Measurements from ENCODE around the gene TJP2. TPM values are rescaled to one million over a fixed set of nuclear protein-coding genes. Genes with fewer than 3 reads are reported as not detected.

TJP2 gene
- total and polyA plus RNA-seq, 2 of the 4 experiments (the other 2 are of a cell fraction) = 38.3 to 49.3 TPM

- no peak overlapping the region for H2BK15ac ChIP-seq (ENCODE audit: low read depth, low read length)
- ChIA-PET POLR2A (ENCODE audit: unreplicated experiment) (no interaction called here), CTCF (interaction anchor here (0.6 kb wide), 1 partner anchor 29 kb away, joined by 10 read pairs; no protein-coding TSS in a partner anchor)
- H3K36me3 ChIP-seq (ENCODE audit: control insufficient read depth, insufficient read depth, low read length) = no peaks in the 10 kb centered on the region
- no peaks in the 10 kb centered on the region for H3K27me3 ChIP-seq (ENCODE audit: control insufficient read depth, insufficient read depth, low read length)
- peak overlapping the region; percentile 2 for H2AK9ac ChIP-seq (replicated peaks; ENCODE audit: low read depth, low read length, poor library complexity)
- H3K4me3 ChIP-seq (ENCODE audit: insufficient read depth, low read depth, low read length) = no peak overlapping the region
- DNase-seq = peak; percentile 96
- in situ Hi-C loops (cut with MboI; ENCODE audit: low sequenced_read_pairs) (no loop called here), intact Hi-C loops (cut with micrococcal nuclease) (loop anchor here (5.0 kb wide), 1 partner anchor 51 kb away; no protein-coding TSS in a partner anchor), dilution Hi-C loops (cut with HindIII; ENCODE audit: low sequenced_read_pairs, unreplicated experiment) (no loop called here)
- peaks cover 14% of the 10 kb centered on the region for H4K20me1 ChIP-seq (ENCODE audit: insufficient read depth, low read length)
- H3K27ac ChIP-seq (ENCODE audit: insufficient read depth, low read length) = peak overlapping the region; percentile 5; the same call in 1 of the 2 replicates
- no peak overlapping the region; the same call in 1 of the 2 replicates for H3K18ac ChIP-seq (ENCODE audit: low read depth, low read length)
- peak overlapping the region; percentile 3 for H2BK5ac ChIP-seq (ENCODE audit: low read depth, low read length, poor library complexity, severe bottlenecking)
- H2AK5ac ChIP-seq (ENCODE audit: low read depth, low read length) = peak overlapping the region; percentile 25; the same call in 1 of the 2 replicates
- 0 out of 2 replicates have a peak overlapping the region, but pooled peaks have one; percentile 55 for H3K23ac ChIP-seq (ENCODE audit: low read depth, low read length)
- no TSS peak for BruUV-seq (replicated peaks)
- no peak overlapping the region for H3K9ac ChIP-seq (ENCODE audit: low read depth, low read length)
- peak overlapping the region; percentile 7; the same call in 1 of the 2 replicates for H3K4me2 ChIP-seq (ENCODE audit: low read depth, low read length)
- peak overlapping the region in 1 of 2 experiments; percentile 46; a peak in 2 of 4 replicates for H4K8ac ChIP-seq (ENCODE audit: low read depth in 2 of 2, low read length in 2 of 2)
- H2BK20ac ChIP-seq (ENCODE audit: low read depth, low read length) = 0 out of 2 replicates have a peak overlapping the region, but pooled peaks have one; percentile 3
- H2BK120ac ChIP-seq (ENCODE audit: low read depth, low read length) = peak overlapping the region; percentile 44; the same call in 1 of the 2 replicates
- peaks cover 30% of the 10 kb centered on the region for H3K9me1 ChIP-seq (ENCODE audit: insufficient read depth, low read length)
- H4K91ac ChIP-seq (ENCODE audit: insufficient read depth, low read depth, low read length) = 0 out of 2 replicates have a peak overlapping the region, but pooled peaks have one; percentile 8
- ATAC-seq (ENCODE audit: low read depth) = peak; percentile 91
- H3K4ac ChIP-seq (ENCODE audit: low read depth, low read length) = peak overlapping the region; percentile 41; the same call in 1 of the 2 replicates
- peak overlapping the region; percentile 24 for H2AFZ ChIP-seq (replicated peaks; ENCODE audit: low read length, poor library complexity)
- H4K5ac ChIP-seq (ENCODE audit: low read depth, low read length) = no peak overlapping the region
- H3K56ac ChIP-seq (ENCODE audit: extremely low read depth, insufficient read depth, low read length) = no peak overlapping the region
- H3K9me3 ChIP-seq (ENCODE audit: control insufficient read depth, insufficient read depth, low read length) = no peaks in the 10 kb centered on the region
- H3K79me1 ChIP-seq (ENCODE audit: low read depth in 1 of 2, low read length in 2 of 2) = peaks cover 19 to 59% of the 10 kb centered on the region in 2 experiments; a peak in 3 of 4 replicates
- no peak overlapping the region for H3K14ac ChIP-seq (replicated peaks; ENCODE audit: low read depth, low read length)
- TF ChIP-seq USF2 (IDR thresholded peaks at IDR 0.05; ENCODE audit: low read depth, low read length) (no peak), CHD1 (IDR thresholded peaks at IDR 0.05; ENCODE audit: low read depth, low read length) (no peak), RAD21 (IDR thresholded peaks at IDR 0.05; ENCODE audit: low read length) (no peak; the same call in 1 of the 2 replicates), SMC3 (IDR thresholded peaks at IDR 0.05; ENCODE audit: low read depth, low read length) (no peak), MXI1 (IDR thresholded peaks at IDR 0.05; ENCODE audit: borderline replicate concordance, low read depth, low read length) (no peak), RCOR1 (IDR thresholded peaks at IDR 0.05; ENCODE audit: insufficient replicate concordance, low read length) (peak; percentile 50), CEBPB (IDR thresholded peaks at IDR 0.05; ENCODE audit: low read depth, low read length) (peak; percentile 96), MAZ (IDR thresholded peaks at IDR 0.05; ENCODE audit: borderline replicate concordance, low read depth, low read length) (no peak), NFE2L2 (IDR thresholded peaks at IDR 0.05; ENCODE audit: low read depth, low read length) (no peak), FOS (IDR thresholded peaks at IDR 0.05; ENCODE audit: low read depth, low read length) (peak; percentile 64)
- WGBS, 2 experiments (ENCODE audit: extremely low coverage in 2 of 2, insufficient read length in 1 of 2) = no CpG with 5 or more reads among the region's 1 CpG
- H3K4me1 ChIP-seq (ENCODE audit: control insufficient read depth, insufficient read depth, low read length) = peaks cover 17% of the 10 kb centered on the region
These were observed 42.4 kb upstream of the TJP2 start for GRCh38 chr9:69131682-69132081.
